Suprapubic skin (tissue), 4 donors: ENCODE measurements around the gene CDC42SE2.

Experiments used
- EP300 ChIP-seq: sonication (generic); formaldehyde crosslinking; IDR thresholded peaks from one replicate; pipeline ENCODE4 v1.6.1; 2017; ENCODE audit warnings: antibody characterized with exemption
- POLR2A ChIP-seq, 2 donors: fragments of 450-650 bp; IDR thresholded peaks; one replicate each; pipeline ENCODE4 v1.6.1; 2017; ENCODE audit warnings: antibody characterized with exemption in 2 of 2, mild to moderate bottlenecking in 2 of 2, moderate library complexity in 2 of 2
- POLR2AphosphoS5 ChIP-seq, 3 donors: sonication (generic); formaldehyde crosslinking; IDR thresholded peaks; one replicate each; pipeline ENCODE4 v1.6.1; 2017; ENCODE audit warnings: antibody characterized with exemption in 3 of 3

DNA sequence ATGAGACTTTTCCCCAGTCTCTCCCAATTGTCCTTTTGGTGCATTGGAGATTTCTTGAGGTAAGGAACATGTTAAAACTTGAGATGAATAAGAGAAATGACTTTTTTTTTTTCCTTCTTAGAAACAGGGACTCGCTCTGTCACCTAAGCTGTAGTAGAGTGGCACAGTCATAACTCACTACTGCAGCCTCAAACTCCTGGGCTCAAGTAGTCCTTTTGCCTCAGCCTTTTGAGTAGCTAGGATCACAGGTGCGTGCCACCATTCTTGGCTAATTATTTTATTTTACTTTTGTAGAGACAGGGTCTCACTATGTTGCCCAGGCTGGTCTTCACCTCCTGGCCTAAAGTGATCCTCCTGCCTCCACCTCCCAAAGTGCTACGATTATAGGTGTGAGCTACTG is 25.9 kb downstream of the CDC42SE2 start:
- no peak for TF ChIP-seq POLR2A (IDR thresholded peaks at IDR 0.05)
- TF ChIP-seq EP300 = no peak
- no peak for TF ChIP-seq POLR2AphosphoS5 (IDR thresholded peaks at IDR 0.05)
